Neural progenitor cell (in vitro differentiated cells): ENCODE data around the gene SPRED3.

Experiments used
- EZH2 ChIP-seq: fragments of 200-600 bp; sonication (generic); IDR thresholded peaks from 2 replicates; pipeline ENCODE4 v1.6.1; 2017; ENCODE audit warnings: antibody characterized with exemption, mild to moderate bottlenecking, moderate library complexity
- EZH2phosphoT487 ChIP-seq: fragments of 200-600 bp; sonication (generic); IDR thresholded peaks from 2 replicates; pipeline ENCODE4 v1.6.1; 2017; ENCODE audit warnings: antibody characterized with exemption
- TF ChIP-seq, protein P1 (sequence below): fragments of 200-600 bp; sonication (generic); IDR thresholded peaks from 2 replicates; pipeline ENCODE4 v1.5.1; 2017; ENCODE audit warnings: antibody characterized with exemption, mild to moderate bottlenecking

DNA sequence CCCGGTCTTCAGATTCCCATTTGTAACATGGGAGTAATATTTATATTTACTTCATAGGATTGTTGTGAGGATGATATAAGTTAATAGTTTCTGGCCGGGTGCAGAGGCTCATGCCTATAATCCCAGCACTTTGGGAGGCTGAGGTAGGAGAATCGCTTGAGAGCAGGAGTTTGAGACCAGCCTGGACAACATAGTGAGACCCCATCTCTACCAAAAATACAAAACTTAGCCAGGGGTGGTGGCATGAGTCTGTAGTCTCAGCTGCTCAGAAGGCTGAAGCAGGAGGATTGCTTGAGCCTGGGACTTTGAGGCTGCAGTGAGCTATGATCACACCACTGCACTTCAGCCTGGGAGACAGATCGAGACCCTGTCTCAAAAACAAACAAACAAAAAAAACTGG lies 41.7 kb upstream of the SPRED3 start:
- TF ChIP-seq EZH2: no peak
- no peak for TF ChIP-seq EZH2phosphoT487
- TF ChIP-seq, protein P1, sequence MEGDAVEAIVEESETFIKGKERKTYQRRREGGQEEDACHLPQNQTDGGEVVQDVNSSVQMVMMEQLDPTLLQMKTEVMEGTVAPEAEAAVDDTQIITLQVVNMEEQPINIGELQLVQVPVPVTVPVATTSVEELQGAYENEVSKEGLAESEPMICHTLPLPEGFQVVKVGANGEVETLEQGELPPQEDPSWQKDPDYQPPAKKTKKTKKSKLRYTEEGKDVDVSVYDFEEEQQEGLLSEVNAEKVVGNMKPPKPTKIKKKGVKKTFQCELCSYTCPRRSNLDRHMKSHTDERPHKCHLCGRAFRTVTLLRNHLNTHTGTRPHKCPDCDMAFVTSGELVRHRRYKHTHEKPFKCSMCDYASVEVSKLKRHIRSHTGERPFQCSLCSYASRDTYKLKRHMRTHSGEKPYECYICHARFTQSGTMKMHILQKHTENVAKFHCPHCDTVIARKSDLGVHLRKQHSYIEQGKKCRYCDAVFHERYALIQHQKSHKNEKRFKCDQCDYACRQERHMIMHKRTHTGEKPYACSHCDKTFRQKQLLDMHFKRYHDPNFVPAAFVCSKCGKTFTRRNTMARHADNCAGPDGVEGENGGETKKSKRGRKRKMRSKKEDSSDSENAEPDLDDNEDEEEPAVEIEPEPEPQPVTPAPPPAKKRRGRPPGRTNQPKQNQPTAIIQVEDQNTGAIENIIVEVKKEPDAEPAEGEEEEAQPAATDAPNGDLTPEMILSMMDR: no peak
